Sigmoid colon (tissue), 7 donors: ENCODE results near the gene TMOD3. TPM values are rescaled to one million over a fixed set of nuclear protein-coding genes. Genes with fewer than 3 reads are reported as not detected.
"Not testable (repeated sequence)": the region's sequence is repeated elsewhere in the genome, so short reads cannot be mapped to it uniquely, and the experiment has no call there.

Experiments
- DNase-seq: peaks from one replicate; pipeline ENCODE4 v3.0.0-alpha.2; 2019
- H3K27ac ChIP-seq, 4 donors: fragments of 200-600 bp; sonication (generic); one replicate each; pipeline ENCODE4 v1.5.1; 2016 to 2019; ENCODE audit warnings: mild to moderate bottlenecking in 1 of 4
- H3K27me3 ChIP-seq, 3 donors: fragments of 200-600 bp; sonication (generic); one replicate each; pipeline ENCODE4 v1.5.1; 2019; ENCODE audit warnings: mild to moderate bottlenecking in 1 of 3
- H3K36me3 ChIP-seq, 4 donors: fragments of 200-600 bp; sonication (generic); one replicate each; pipeline ENCODE4 v1.5.1; 2016 to 2019
- H3K4me1 ChIP-seq, 4 donors: fragments of 200-600 bp; sonication (generic); one replicate each; pipeline ENCODE4 v1.5.1; 2017 to 2019
- H3K4me3 ChIP-seq, 4 donors: fragments of 200-600 bp; sonication (generic); one replicate each; pipeline ENCODE4 v1.5.1; 2017 to 2019; ENCODE audit warnings: mild to moderate bottlenecking in 2 of 4, moderate library complexity in 1 of 4
- H3K9me3 ChIP-seq, 4 donors: fragments of 200-600 bp in 3 of 4; sonication (generic) in 3 of 4; one replicate each; pipeline versions ENCODE4 v1.5.1 to v1.6.1; 2013 to 2019
- CTCF ChIP-seq, 4 experiments: fragments of 450-650 bp in 3 of 4; fragments of 200-600 bp in 1 of 4; IDR thresholded peaks; one replicate each; pipeline ENCODE4 v1.5.1; 2016 to 2019; ENCODE audit warnings: antibody characterized with exemption in 4 of 4, mild to moderate bottlenecking in 3 of 4, moderate library complexity in 2 of 4
- EP300 ChIP-seq, 4 donors: sonication (generic); formaldehyde crosslinking; IDR thresholded peaks; one replicate each; pipeline ENCODE4 v1.6.1; 2017; ENCODE audit warnings: antibody characterized with exemption in 4 of 4
- POLR2A ChIP-seq, 2 donors: fragments of 450-650 bp; IDR thresholded peaks; one replicate each; pipeline ENCODE4 v1.6.1; 2016; ENCODE audit warnings: antibody characterized with exemption in 2 of 2, mild to moderate bottlenecking in 2 of 2, moderate library complexity in 2 of 2
- POLR2AphosphoS5 ChIP-seq, 4 donors: sonication (generic); formaldehyde crosslinking; IDR thresholded peaks; one replicate each; pipeline ENCODE4 v1.6.1; 2017; ENCODE audit warnings: antibody characterized with exemption in 4 of 4
- WGBS, 2 donors: extraction: QIAGEN DNeasy Blood & Tissue Kit; methylation state at CpG; one replicate each; pipeline ENCODE4 v1.1.7; 2013; 5-methylcytosine and 5-hydroxymethylcytosine counted together
- intact Hi-C: fragments of 100-400 bp; cut with DNase I; formaldehyde crosslinking; loops from one replicate; pipeline ENCODE4 v1.15.1; 2023
- polyA plus RNA-seq, 3 donors: library from polyadenylated mRNA; stranded (reverse); fragments of 200-250 nt; gene quantifications; one replicate each; pipeline ENCODE4 v1.2.3, GENCODE V29; 2013
- total RNA-seq, 4 donors: library from RNA; depleted of rRNA; stranded (reverse); fragments of >200 nt; gene quantifications; one replicate each; pipeline ENCODE4 v1.1.0, GENCODE V29; 2016
- donor health status: healthy with polysubstance abuse.
- donor health status: Bipolar disorder and iron deficiency.
- donor health status: healthy.

TMOD3 gene
- total and polyA plus RNA-seq, 7 donors: 10.7 to 23.1 (median 15.3) TPM

GRCh38 chr15:51884517-51885236 lies 55.2 kb downstream of the TMOD3 start:
- Histone ChIP-seq H3K9me3 (no peaks in the 10 kb centered on the region), H3K36me3 (no peaks in the 10 kb centered on the region), H3K27me3 (no peaks in the 10 kb centered on the region), H3K4me1 (peaks cover 0 to 46% (median 29%) of the 10 kb centered on the region in 4 donors), H3K4me3 (no peak overlapping the region), H3K27ac (no peak overlapping the region)
- intact Hi-C loops: loop anchor here (5.0 kb wide), 2 partner anchors 193 to 258 kb away; no protein-coding TSS in a partner anchor
- DNase-seq: no peak
- no peak for TF ChIP-seq POLR2A (IDR thresholded peaks at IDR 0.05)
- no peak for TF ChIP-seq CTCF (IDR thresholded peaks at IDR 0.05)
- no peak for TF ChIP-seq EP300 (IDR thresholded peaks at IDR 0.05)

GRCh38 chr15:51885758-51886157 lies 56.3 kb downstream of the TMOD3 start:
- DNase-seq, H3K27ac ChIP-seq, H3K4me3 ChIP-seq: not testable (repeated sequence)

GRCh38 chr15:51887887-51888592 lies 58.6 kb downstream of the TMOD3 start:
- TF ChIP-seq POLR2AphosphoS5 (IDR thresholded peaks at IDR 0.05) (no peak), POLR2A (IDR thresholded peaks at IDR 0.05) (no peak), EP300 (IDR thresholded peaks at IDR 0.05) (no peak), CTCF (IDR thresholded peaks at IDR 0.05) (no peak)
- H3K36me3 ChIP-seq: peaks cover 0 to 7% (median 2%) of the 10 kb centered on the region in 4 donors
- H3K9me3 ChIP-seq: no peaks in the 10 kb centered on the region
- no peak overlapping the region for H3K4me3 ChIP-seq
- H3K27ac ChIP-seq: no peak overlapping the region
- intact Hi-C loops: loop anchor here (5.0 kb wide), 2 partner anchors 189 to 254 kb away; no protein-coding TSS in a partner anchor
- peaks cover 0 to 24% (median 20%) of the 10 kb centered on the region in 4 donors for H3K4me1 ChIP-seq
- H3K27me3 ChIP-seq: no peaks in the 10 kb centered on the region
- WGBS, 2 donors: 90 to 92% methylated on average over 9 of the region's 9 CpGs
- no peak for DNase-seq

More at GRCh38 chr15:51885758-51886157, 56.3 kb downstream of the TMOD3 start:
- intact Hi-C loops: loop anchor here (5.0 kb wide), 2 partner anchors 192 to 257 kb away; no protein-coding TSS in a partner anchor
- 97 to 98% methylated on average over 32 of the region's 32 CpGs for WGBS, 2 donors
- not testable (repeated sequence) for H3K27me3 ChIP-seq, H3K36me3 ChIP-seq, H3K9me3 ChIP-seq
- peaks cover 0 to 35% (median 24%) of the 10 kb centered on the region in 4 donors for H3K4me1 ChIP-seq

DNA sequence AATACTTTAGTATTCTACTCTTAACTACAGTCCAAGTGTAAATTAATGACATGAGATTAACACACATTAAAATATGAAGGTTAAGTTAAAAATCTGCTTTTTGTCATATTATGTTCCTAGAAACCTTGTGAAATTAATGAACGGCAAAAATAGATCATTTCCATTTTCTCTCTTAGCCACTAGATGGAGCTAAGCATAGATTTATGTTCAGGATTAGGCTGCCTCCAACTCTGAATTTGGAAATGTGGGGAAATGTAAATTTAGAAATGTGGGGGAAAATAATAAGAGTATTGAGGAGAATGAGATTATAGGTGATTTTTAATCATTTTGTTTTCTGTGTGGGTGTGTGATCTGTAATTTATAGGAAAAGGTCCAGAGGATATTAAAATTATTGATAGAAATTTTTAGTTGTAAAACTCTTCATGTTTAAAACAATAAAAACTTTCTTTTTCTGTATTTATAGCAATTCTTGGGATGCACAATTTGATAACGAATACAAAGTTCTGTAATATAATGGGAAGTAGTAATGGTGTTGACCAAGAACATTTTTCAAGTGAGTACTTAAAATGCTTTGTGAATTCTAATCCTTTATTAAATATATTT lies 59.2 kb downstream of the TMOD3 start:
- Histone ChIP-seq H3K27ac (no peak overlapping the region), H3K36me3 (peaks cover 0 to 8% (median 2%) of the 10 kb centered on the region in 4 donors), H3K4me1 (peaks cover 0 to 17% (median 14%) of the 10 kb centered on the region in 4 donors), H3K9me3 (no peaks in the 10 kb centered on the region), H3K4me3 (no peak overlapping the region), H3K27me3 (no peaks in the 10 kb centered on the region)
- WGBS, 2 donors: 30 to 33% methylated on average over 2 of the region's 2 CpGs
- TF ChIP-seq CTCF (IDR thresholded peaks at IDR 0.05): peak in 3 of 4 experiments; percentile 39 to 72 (median 63)
- TF ChIP-seq EP300 (IDR thresholded peaks at IDR 0.05): no peak
- no peak for DNase-seq
- intact Hi-C loops: loop anchor here (5.0 kb wide), 2 partner anchors 189 to 254 kb away; no protein-coding TSS in a partner anchor

DNA sequence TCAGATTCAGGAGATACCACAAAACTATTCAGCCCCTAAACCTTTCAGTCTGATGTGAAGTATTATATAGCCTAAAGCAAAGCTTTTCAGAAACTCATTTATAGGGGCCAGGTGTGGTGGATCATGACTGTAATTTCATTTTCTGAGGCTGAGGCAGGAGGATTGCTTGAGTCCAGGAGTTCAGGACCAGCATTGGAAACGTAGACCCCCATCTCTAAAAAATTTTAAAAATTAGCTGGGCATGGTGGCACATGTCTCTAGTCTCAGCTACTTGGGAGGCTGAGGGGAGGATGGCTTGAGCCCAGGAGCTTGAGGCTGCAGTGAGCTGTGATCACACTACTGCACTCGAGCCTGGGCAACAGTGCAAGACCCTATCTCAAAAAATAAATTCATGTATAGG lies 60.0 kb downstream of the TMOD3 start:
- Histone ChIP-seq H3K4me3 (no peak overlapping the region), H3K4me1 (peaks cover 0 to 9% (median 6%) of the 10 kb centered on the region in 4 donors), H3K9me3 (no peaks in the 10 kb centered on the region), H3K36me3 (peaks cover 0 to 15% (median 5%) of the 10 kb centered on the region in 4 donors), H3K27me3 (no peaks in the 10 kb centered on the region), H3K27ac (no peak overlapping the region)
- WGBS, 2 donors: 94 to 97% methylated on average over 2 of the region's 2 CpGs
- intact Hi-C loops: loop anchor here (5.0 kb wide), 2 partner anchors 188 to 253 kb away; no protein-coding TSS in a partner anchor
- DNase-seq: no peak
- TF ChIP-seq EP300 (IDR thresholded peaks at IDR 0.05) (no peak), POLR2A (IDR thresholded peaks at IDR 0.05) (no peak), POLR2AphosphoS5 (IDR thresholded peaks at IDR 0.05) (no peak), CTCF (IDR thresholded peaks at IDR 0.05) (no peak)
